D721Med (cell line): ENCODE measurements around the gene LRP1B.

Experiments
- DNase-seq: peaks from one replicate; pipeline ENCODE4 v3.0.0; 2011; ENCODE audit warnings: low spot score; ENCODE audit not compliant: insufficient read length
- FAIRE-seq: peaks from 2 replicates; lab custom pipeline; 2011; peaks lifted over from hg19 to GRCh38; lab: Jason Lieb, UNC
- CTCF ChIP-seq: IDR thresholded peaks from 2 replicates; pipeline ENCODE4 v1.5.1; 2012; ENCODE audit warnings: mild to moderate bottlenecking, control low read depth; ENCODE audit not compliant: insufficient read depth; ENCODE audit errors: missing control alignments

The LRP1B gene

GRCh38 chr2:141068053-141068682, 1062.6 kb downstream of the LRP1B start:
- TF ChIP-seq CTCF = no peak
- DNase-seq = no peak
- no peak for FAIRE-seq

- FAIRE-seq (no peak), DNase-seq (no peak)
- no peak for TF ChIP-seq CTCF
Observed at GRCh38 chr2:141065042-141065441, 1065.8 kb downstream of the LRP1B start.

GRCh38 chr2:141063406-141063805, 1067.4 kb downstream of the LRP1B start:
- FAIRE-seq = no peak
- DNase-seq = no peak
- TF ChIP-seq CTCF = no peak

GRCh38 chr2:141062443-141062842, 1068.4 kb downstream of the LRP1B start:
- no peak for DNase-seq
- no peak for FAIRE-seq
- no peak for TF ChIP-seq CTCF

GRCh38 chr2:141062031-141062430, 1068.8 kb downstream of the LRP1B start:
- DNase-seq (no peak), FAIRE-seq (no peak)
- no peak for TF ChIP-seq CTCF

- DNase-seq (no peak), FAIRE-seq (no peak)
- TF ChIP-seq CTCF = no peak
Observed at GRCh38 chr2:141058556-141058955, 1072.3 kb downstream of the LRP1B start.

GRCh38 chr2:141055531-141055930, 1075.3 kb downstream of the LRP1B start:
- DNase-seq (no peak), FAIRE-seq (no peak)
- TF ChIP-seq CTCF = no peak
